HCT116 (cell line): ENCODE measurements around the gene TNRC18. TPM values are rescaled to one million over a fixed set of nuclear protein-coding genes. Genes with fewer than 3 reads are reported as not detected.

Experiments
- ATAC-seq: fragments of 200-7000 bp; cut with Tn5 transposase; 2 replicates; pipeline ENCODE4 v1.9.1; 2020; ENCODE audit warnings: mild to moderate bottlenecking, moderate library complexity
- BruUV-seq: library from RNA; stranded (reverse); fragments of 400-500 nt; replicated peaks from 2 replicates; lab custom pipeline; 2021; lab: Mats Ljungman, UMichigan
- CTCF ChIA-PET: fragments of 300-600 bp; sonication (Branson Sonifier 250); formaldehyde crosslinking; loops from one replicate; lab custom pipeline; 2021; ENCODE audit warnings: antibody characterized with exemption; lab: Charles Lee
- POLR2A ChIA-PET: fragments of 300-600, 350-600 bp; sonication (Branson Sonifier 250); formaldehyde crosslinking; loops from one replicate; lab custom pipeline; 2021; ENCODE audit warnings: antibody characterized with exemption; lab: Charles Lee
- RAD21 ChIA-PET, 2 experiments: fragments of 300-600 bp; sonication (Branson Sonifier 250); formaldehyde crosslinking; loops; one replicate each; lab custom pipeline; 2023; ENCODE audit warnings: low total read pairs in 2 of 2; ENCODE audit not compliant: uncharacterized antibody in 2 of 2, unreplicated experiment in 2 of 2, low non-redundant PET in 1 of 2; lab: Charles Lee
- DNase-seq: peaks from one replicate; pipeline ENCODE4 v3.0.0-alpha.2; 2010; ENCODE audit warnings: low read depth, low spot score
- H2AFZ ChIP-seq: fragments of 200-600 bp; shearing (Covaris generic), sonication (generic); 2 replicates; pipeline ENCODE4 v1.6.1; 2017; ENCODE audit warnings: low read depth, mixed run types, mixed read lengths, antibody characterized with exemption, low read length; ENCODE audit not compliant: poor library complexity, severe bottlenecking
- H3K27ac ChIP-seq: 2 replicates; pipeline ENCODE4 v1.5.1; 2012; ENCODE audit warnings: low read depth, low read length
- H3K27me3 ChIP-seq: fragments of 200-600 bp; sonication (generic); 2 replicates; pipeline ENCODE4 v1.6.1; 2016; ENCODE audit warnings: mixed run types, low read length, mixed read lengths; ENCODE audit not compliant: insufficient read depth
- H3K36me3 ChIP-seq, 2 experiments: fragments of 200-500 bp in 1 of 2; fragments of 200-600 bp in 1 of 2; sonication (Bioruptor generic) in 1 of 2; sonication (generic) in 1 of 2; 2 replicates each; pipeline versions ENCODE4 v1.5.1 to v1.6.1; 2014 to 2016; ENCODE audit warnings: low read length in 2 of 2, inconsistent platforms in 1 of 2, mixed read lengths in 1 of 2, mixed run types in 1 of 2; ENCODE audit not compliant: insufficient read depth in 2 of 2, control insufficient read depth in 1 of 2
- H3K4me1 ChIP-seq, 2 experiments: fragments of 200-600 bp in 1 of 2; sonication (generic) in 1 of 2; 2 replicates each; pipeline versions ENCODE4 v1.5.1 to v1.6.1; 2012 to 2017; ENCODE audit warnings: low read length in 2 of 2, inconsistent platforms in 1 of 2, mild to moderate bottlenecking in 1 of 2, mixed read lengths in 1 of 2, mixed run types in 1 of 2, moderate library complexity in 1 of 2; ENCODE audit not compliant: insufficient read depth in 2 of 2, control insufficient read depth in 1 of 2
- H3K4me2 ChIP-seq: fragments of 200-600 bp; sonication (generic); 2 replicates; pipeline ENCODE4 v1.6.1; 2017; ENCODE audit warnings: mixed run types, low read length, mixed read lengths
- H3K4me3 ChIP-seq, 2 experiments: fragments of 200-600 bp in 1 of 2; sonication (generic) in 1 of 2; replicated peaks in 1 of 2; 2 replicates each; pipeline ENCODE4 v1.5.1; 2011 to 2016; ENCODE audit warnings: low read length in 2 of 2, control low read depth in 1 of 2, low read depth in 1 of 2, mild to moderate bottlenecking in 1 of 2, mixed read lengths in 1 of 2, mixed run types in 1 of 2
- H3K79me2 ChIP-seq: fragments of 200-600 bp; sonication (generic); 2 replicates; pipeline ENCODE4 v1.6.1; 2017; ENCODE audit warnings: mild to moderate bottlenecking, mixed run types, low read length, moderate library complexity, mixed read lengths; ENCODE audit not compliant: insufficient read depth
- H3K9ac ChIP-seq: fragments of 200-600 bp; sonication (generic); 2 replicates; pipeline ENCODE4 v1.6.1; 2016; ENCODE audit warnings: low read length, mixed read lengths
- H3K9me2 ChIP-seq: fragments of 200-600 bp; sonication (generic), shearing (Covaris generic); 2 replicates; pipeline ENCODE4 v1.6.1; 2017; ENCODE audit warnings: mixed run types, mild to moderate bottlenecking, moderate library complexity; ENCODE audit not compliant: insufficient read depth
- H3K9me3 ChIP-seq, 2 experiments: fragments of 200-500 bp in 1 of 2; fragments of 200-600 bp in 1 of 2; sonication (Bioruptor generic) in 1 of 2; sonication (generic) in 1 of 2; 2 replicates each; pipeline ENCODE4 v1.6.1; 2014 to 2017; ENCODE audit warnings: low read length in 2 of 2, mixed read lengths in 2 of 2, inconsistent platforms in 1 of 2, low read depth in 1 of 2, mild to moderate bottlenecking in 1 of 2, mixed run types in 1 of 2, moderate library complexity in 1 of 2; ENCODE audit not compliant: control insufficient read depth in 1 of 2, insufficient read depth in 1 of 2
- H4K20me1 ChIP-seq: fragments of 200-600 bp; sonication (generic), shearing (Covaris generic); 2 replicates; pipeline ENCODE4 v1.6.1; 2017; ENCODE audit warnings: mixed run types, mild to moderate bottlenecking, moderate library complexity; ENCODE audit not compliant: insufficient read depth
- ATF3 ChIP-seq: IDR thresholded peaks from 2 replicates; pipeline ENCODE4 v1.6.1; 2012
- CBX3 ChIP-seq: IDR thresholded peaks from 2 replicates; pipeline ENCODE4 v1.6.1; 2012; ENCODE audit warnings: low read depth
- CTCF ChIP-seq, 3 experiments: fragments of 200-600 bp in 1 of 3; sonication (generic) in 1 of 3; IDR thresholded peaks in 2 of 3; conservative IDR thresholded peaks in 1 of 3; 2 replicates each; pipeline ENCODE4 v1.5.1; 2012 to 2017; ENCODE audit warnings: low read depth in 2 of 3, low read length in 2 of 3, antibody characterized with exemption in 1 of 3, borderline replicate concordance in 1 of 3, control low read depth in 1 of 3, mild to moderate bottlenecking in 1 of 3, mixed read lengths in 1 of 3, mixed run types in 1 of 3, moderate library complexity in 1 of 3; ENCODE audit not compliant: insufficient read depth in 1 of 3
- EGR1 ChIP-seq: IDR thresholded peaks from 2 replicates; pipeline ENCODE4 v1.6.1; 2012; ENCODE audit warnings: low read depth
- ELF1 ChIP-seq: IDR thresholded peaks from 2 replicates; pipeline ENCODE4 v1.6.1; 2012; ENCODE audit warnings: low read depth, borderline replicate concordance
- EZH2 ChIP-seq: fragments of 200-600 bp; sonication (generic); IDR thresholded peaks from 2 replicates; pipeline ENCODE4 v1.6.1; 2017; ENCODE audit warnings: antibody characterized with exemption, mixed run types
- EZH2phosphoT487 ChIP-seq: fragments of 200-600 bp; IDR thresholded peaks from 2 replicates; pipeline ENCODE4 v1.6.1; 2018; ENCODE audit warnings: antibody characterized with exemption, borderline replicate concordance
- FOSL1 ChIP-seq: IDR thresholded peaks from 2 replicates; pipeline ENCODE4 v1.6.1; 2012; ENCODE audit warnings: low read depth
- JUND ChIP-seq: IDR thresholded peaks from 2 replicates; pipeline ENCODE4 v1.6.1; 2012
- MAX ChIP-seq: IDR thresholded peaks from 2 replicates; pipeline ENCODE4 v1.6.1; 2012
- POLR2A ChIP-seq: IDR thresholded peaks from 2 replicates; pipeline ENCODE4 v1.7.0; 2011; ENCODE audit warnings: borderline replicate concordance; ENCODE audit not compliant: insufficient read depth, insufficient read length; ENCODE audit errors: extremely low read depth
- POLR2AphosphoS5 ChIP-seq: IDR thresholded peaks from 2 replicates; pipeline ENCODE4 v1.6.1; 2011; ENCODE audit warnings: mild to moderate bottlenecking, low read depth, low read length, moderate library complexity
- RAD21 ChIP-seq: IDR thresholded peaks from 2 replicates; pipeline ENCODE4 v1.6.1; 2012; ENCODE audit warnings: low read depth, mild to moderate bottlenecking
- SIN3A ChIP-seq: IDR thresholded peaks from 2 replicates; pipeline ENCODE4 v1.6.1; 2012; ENCODE audit warnings: low read depth
- SP1 ChIP-seq: IDR thresholded peaks from 2 replicates; pipeline ENCODE4 v1.6.1; 2012; ENCODE audit warnings: low read depth
- SRF ChIP-seq: IDR thresholded peaks from 2 replicates; pipeline ENCODE4 v1.6.1; 2012; ENCODE audit warnings: low read depth
- TCF7L2 ChIP-seq: IDR thresholded peaks from 2 replicates; pipeline ENCODE4 v1.7.0; 2011; ENCODE audit warnings: borderline replicate concordance, inconsistent platforms; ENCODE audit not compliant: insufficient read depth, insufficient read length; ENCODE audit errors: extremely low read depth
- ZBTB33 ChIP-seq: IDR thresholded peaks from 2 replicates; pipeline ENCODE4 v1.6.1; 2011; ENCODE audit warnings: mild to moderate bottlenecking, low read length, moderate library complexity; ENCODE audit not compliant: insufficient replicate concordance; ENCODE audit errors: extremely low read depth
- ZFX ChIP-seq: fragments of 450-650 bp; IDR thresholded peaks from 2 replicates; pipeline ENCODE4 v1.6.1; 2017
- ZNF274 ChIP-seq: fragments of 200-500 bp; sonication (Bioruptor generic); IDR thresholded peaks from 2 replicates; pipeline ENCODE4 v1.6.1; 2014; ENCODE audit warnings: mild to moderate bottlenecking, low read depth, low read length, inconsistent platforms
- intact Hi-C: fragments of 100-400 bp; cut with micrococcal nuclease; formaldehyde crosslinking; loops from 2 replicates; pipeline ENCODE4 v1.10.0; 2022
- total RNA-seq: library from RNA; stranded (reverse); gene quantifications from one replicate; pipeline ENCODE4 v1.2.1, GENCODE V29; 2021; ENCODE audit not compliant: unreplicated experiment

Gene TNRC18
- total RNA-seq, 1 experiment from 2014 or later = 101 TPM

GRCh38 chr7:5320391-5320790 lies 103.2 kb downstream of the TNRC18 start:
- no peak for ATAC-seq
- RAD21 ChIA-PET = no interaction called here
- CTCF ChIA-PET = no interaction called here

More at GRCh38 chr7:5320391-5320790, 103.2 kb downstream of the TNRC18 start:
- TF ChIP-seq EZH2phosphoT487 (no peak), FOSL1 (no peak), SIN3A (no peak), CBX3 (no peak), ZFX (no peak), EGR1 (no peak), POLR2A (no peak), POLR2AphosphoS5 (no peak), ATF3 (no peak), ZNF274 (no peak), JUND (no peak), SRF (no peak), CTCF (IDR thresholded peaks at IDR 0.05 in 2 of 3, conservative IDR thresholded peaks at IDR 0.05 in 1 of 3; ENCODE audit: borderline replicate concordance in 1 of 3, insufficient read depth in 1 of 3, low read depth in 2 of 3, low read length in 2 of 3) (no peak), ZBTB33 (no peak), RAD21 (no peak), MAX (no peak), TCF7L2 (no peak), EZH2 (no peak), SP1 (no peak), ELF1 (no peak)
- TF ChIP-seq, all 23 proteins: peak for 0
- H3K9me2 ChIP-seq = no peaks in the 10 kb centered on the region
- no peaks in the 10 kb centered on the region for H4K20me1 ChIP-seq
- BruUV-seq = no TSS peak
- no peaks in the 10 kb centered on the region for H3K27me3 ChIP-seq
- intact Hi-C loops = no loop called here
- POLR2A ChIA-PET = no interaction called here
- no peaks in the 10 kb centered on the region for H3K79me2 ChIP-seq
- H3K9me3 ChIP-seq = peaks cover 0 to 4% of the 10 kb centered on the region in 2 experiments; a peak in 1 of 4 replicates
- H3K9ac ChIP-seq = no peak overlapping the region
- H3K4me1 ChIP-seq = no peaks in the 10 kb centered on the region
- no peak overlapping the region for H3K4me2 ChIP-seq
- H3K36me3 ChIP-seq = peaks cover 5 to 13% of the 10 kb centered on the region in 2 experiments; a peak in 2 of 4 replicates
- DNase-seq = no peak
- H2AFZ ChIP-seq = no peak overlapping the region
- H3K4me3 ChIP-seq = no peak overlapping the region
- no peak overlapping the region for H3K27ac ChIP-seq
